COLO668 (cell line): Measurements from ENCODE around the gene COLQ.
"Not testable (repeated sequence)": the region's sequence is repeated elsewhere in the genome, so short reads cannot be mapped to it uniquely, and the experiment has no call there.

ENCODE experiments used
- DNase-seq: peaks from one replicate; lab custom pipeline; 2025; ENCODE audit not compliant: unreplicated experiment; lab: John Stamatoyannopoulos, UW

Gene COLQ

GRCh38 chr3:15493436-15493835 lies 28.1 kb downstream of the COLQ start:
- DNase-seq, result no peak

- no peak for DNase-seq
These were observed 28.6 kb downstream of the COLQ start for GRCh38 chr3:15492847-15493360.

- DNase-seq, result no peak
These were observed 30.4 kb downstream of the COLQ start for GRCh38 chr3:15491143-15491542.

GRCh38 chr3:15490158-15490557 lies 31.3 kb downstream of the COLQ start:
- no peak for DNase-seq

GRCh38 chr3:15488002-15488401 lies 33.5 kb downstream of the COLQ start:
- no peak for DNase-seq

- no peak for DNase-seq
These were observed 34.5 kb downstream of the COLQ start for GRCh38 chr3:15486979-15487378.

- DNase-seq, result no peak
These were observed 35.5 kb downstream of the COLQ start for GRCh38 chr3:15486020-15486419.

- DNase-seq, result not testable (repeated sequence)
These were observed 37.0 kb downstream of the COLQ start for GRCh38 chr3:15484551-15484950.

- DNase-seq, result no peak
These were observed 41.9 kb downstream of the COLQ start for GRCh38 chr3:15479400-15480224.

GRCh38 chr3:15478640-15478979 lies 42.9 kb downstream of the COLQ start:
- no peak for DNase-seq

- DNase-seq, result no peak
These were observed 43.4 kb downstream of the COLQ start for GRCh38 chr3:15477951-15478639.

GRCh38 chr3:15476378-15476777 lies 45.1 kb downstream of the COLQ start:
- DNase-seq, result no peak

GRCh38 chr3:15475161-15475560 lies 46.3 kb downstream of the COLQ start:
- DNase-seq, result no peak

GRCh38 chr3:15471861-15472260 lies 49.6 kb downstream of the COLQ start:
- no peak for DNase-seq

- DNase-seq, result no peak
These were observed 50.7 kb downstream of the COLQ start for GRCh38 chr3:15470849-15471248.

- DNase-seq, result no peak
These were observed 51.2 kb downstream of the COLQ start for GRCh38 chr3:15470261-15470660.

GRCh38 chr3:15467227-15468181 lies 54.0 kb downstream of the COLQ start:
- DNase-seq, result no peak

GRCh38 chr3:15465876-15466585 lies 55.5 kb downstream of the COLQ start:
- no peak for DNase-seq

- DNase-seq, result no peak
These were observed 59.1 kb downstream of the COLQ start for GRCh38 chr3:15462451-15462850.

GRCh38 chr3:15460891-15461531 lies 60.5 kb downstream of the COLQ start:
- no peak for DNase-seq
